ENCODE results near the gene PLD4.

The PLD4 gene

DNA sequence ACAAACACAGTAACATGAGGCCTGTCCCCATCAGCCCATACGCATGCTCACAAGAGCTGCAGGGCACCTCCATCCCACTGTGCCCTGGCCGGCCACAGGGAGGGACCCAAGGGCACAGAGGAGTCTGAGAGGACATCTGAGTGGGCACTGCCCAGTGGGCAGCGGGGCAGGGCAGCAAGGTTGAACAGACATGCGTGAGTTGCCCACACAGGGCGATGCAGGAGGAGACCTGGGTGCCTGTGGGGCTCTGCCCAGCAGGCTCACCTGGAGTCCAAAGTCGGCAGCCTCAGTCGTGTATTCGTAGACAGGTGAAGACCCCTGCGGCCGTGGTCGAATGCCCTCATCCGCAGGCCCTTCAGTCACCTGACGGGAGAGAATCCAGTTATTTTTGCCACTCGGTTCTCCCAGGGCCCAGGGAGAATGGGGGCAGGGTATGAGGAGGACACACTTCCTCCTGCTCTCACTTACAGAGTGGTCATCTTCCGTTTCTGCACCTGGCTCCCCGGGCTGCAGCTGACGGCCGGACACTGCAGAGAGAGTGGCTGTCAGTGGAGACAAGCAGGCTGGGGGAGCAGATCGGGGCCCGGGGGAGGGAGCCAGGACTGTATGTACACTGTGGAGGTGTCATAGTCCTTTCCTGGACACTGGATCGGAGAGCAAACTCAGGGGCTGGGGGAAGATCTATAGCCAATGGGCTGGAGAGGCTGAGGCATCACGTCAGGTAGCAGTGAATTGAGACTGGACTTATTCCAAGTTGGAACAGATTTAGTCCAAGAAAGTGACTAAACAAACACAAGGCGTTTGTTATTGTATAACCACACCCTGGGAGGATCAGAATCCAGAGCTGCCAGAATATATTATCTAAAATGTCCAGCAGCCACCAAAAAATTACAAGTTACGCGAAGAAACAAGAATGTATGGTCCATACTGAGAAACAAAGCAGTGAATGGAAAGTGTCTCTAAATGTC lies 32.8 kb downstream of the PLD4 start:
- DNase-seq, result no peak

DNA sequence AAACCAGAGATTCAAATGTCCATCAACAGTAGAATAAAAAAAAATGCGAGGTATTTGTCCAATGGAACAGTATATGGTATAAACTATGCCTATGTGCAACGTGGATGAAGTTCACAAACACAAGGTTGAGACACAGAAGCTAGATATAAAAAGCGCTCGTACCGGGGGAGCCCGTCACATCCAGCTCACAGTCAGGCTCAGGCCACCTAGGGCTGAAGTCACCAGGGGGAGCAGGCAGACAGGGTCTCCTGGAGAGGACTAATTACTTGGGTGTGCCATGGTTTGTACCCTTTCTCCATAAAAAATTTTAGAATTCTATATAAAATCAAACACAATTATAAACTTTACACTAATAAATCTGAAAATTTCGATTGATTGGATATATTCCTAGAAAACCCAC lies 39.9 kb downstream of the PLD4 start:
- DNase-seq, result no peak

DNA sequence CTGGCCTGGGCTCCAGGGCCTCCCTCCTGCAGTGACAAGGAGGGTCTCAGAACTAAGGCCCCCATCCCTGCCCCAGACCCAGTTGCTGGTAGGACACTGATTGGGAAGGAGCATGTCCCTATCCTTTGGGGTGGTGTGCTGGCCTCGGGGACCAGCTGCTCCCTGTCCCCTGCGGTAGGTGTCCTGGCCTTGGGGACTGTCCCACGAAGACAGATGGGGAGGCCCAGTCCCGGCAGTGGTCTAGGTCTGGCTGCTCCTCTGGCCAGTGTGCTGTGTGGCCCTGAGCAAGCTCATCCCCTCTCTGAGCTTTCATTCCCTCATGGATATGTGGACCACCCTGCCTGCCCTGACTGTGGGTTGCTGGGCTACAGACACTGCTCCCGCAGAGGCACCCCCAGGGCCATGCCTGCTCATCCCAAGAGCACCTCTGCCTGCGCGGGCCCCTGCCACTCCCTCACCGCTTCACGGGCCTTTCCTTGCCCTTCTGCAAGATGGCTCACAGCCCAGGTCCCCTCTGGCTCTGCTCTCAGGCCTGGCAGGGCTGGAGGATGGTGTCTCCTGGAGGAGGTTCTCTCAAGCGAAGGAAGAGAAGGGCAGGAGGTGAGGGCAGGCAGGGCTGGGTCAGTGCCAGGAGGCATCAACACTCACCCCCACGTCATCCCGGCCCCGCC lies 41.0 kb downstream of the PLD4 start:
- DNase-seq, result no peak

DNA sequence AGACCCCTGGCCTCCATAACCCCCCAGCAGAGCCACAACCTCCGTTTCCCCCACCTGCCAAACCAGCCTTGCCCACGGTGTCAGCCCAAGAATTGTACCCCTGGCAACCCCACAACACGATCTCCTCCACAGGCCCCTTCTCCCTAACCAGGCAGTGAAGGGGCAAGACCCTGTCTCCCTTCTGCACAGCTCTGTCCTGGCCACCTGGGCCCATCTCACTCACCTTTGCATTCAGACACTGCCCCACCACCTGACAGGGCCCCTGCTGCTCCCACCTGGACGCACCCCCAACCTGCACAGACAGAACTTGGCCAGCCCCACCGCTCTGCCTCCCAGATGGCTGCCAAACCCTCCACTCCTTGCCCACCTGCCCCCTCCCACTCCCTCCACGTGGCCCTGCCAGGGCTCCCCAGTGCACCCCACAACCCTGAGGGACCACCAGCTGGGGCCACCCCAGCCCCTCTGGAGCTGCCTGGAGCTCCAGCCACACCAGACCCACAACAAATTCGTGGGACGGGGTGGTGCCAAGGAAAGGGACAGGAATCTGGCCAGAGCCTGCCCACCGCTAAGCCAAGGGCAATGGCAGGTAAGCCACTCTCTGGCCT lies 41.7 kb downstream of the PLD4 start:
- DNase-seq, result no peak

DNA sequence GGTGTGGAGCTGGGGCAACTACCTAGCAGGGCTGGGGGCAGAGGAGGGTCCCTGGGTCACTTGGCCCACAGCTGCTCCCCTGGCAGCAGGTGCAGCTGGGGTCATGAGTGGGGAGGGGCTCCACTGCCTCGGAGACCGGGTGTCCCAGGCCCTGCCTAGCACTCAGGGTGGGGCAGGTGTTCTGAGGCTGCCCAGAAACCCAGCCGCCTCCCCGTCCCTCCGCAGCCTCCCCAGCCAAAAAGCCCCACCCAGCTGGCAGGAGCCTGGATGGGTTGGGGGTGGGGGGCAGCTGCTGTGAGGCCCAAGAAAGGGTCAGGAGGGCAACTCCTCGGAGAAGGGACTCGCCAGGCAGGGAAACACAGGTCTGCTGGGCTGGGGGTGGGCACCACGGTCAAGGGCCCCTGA lies 42.3 kb downstream of the PLD4 start:
- DNase-seq, result no peak

DNA sequence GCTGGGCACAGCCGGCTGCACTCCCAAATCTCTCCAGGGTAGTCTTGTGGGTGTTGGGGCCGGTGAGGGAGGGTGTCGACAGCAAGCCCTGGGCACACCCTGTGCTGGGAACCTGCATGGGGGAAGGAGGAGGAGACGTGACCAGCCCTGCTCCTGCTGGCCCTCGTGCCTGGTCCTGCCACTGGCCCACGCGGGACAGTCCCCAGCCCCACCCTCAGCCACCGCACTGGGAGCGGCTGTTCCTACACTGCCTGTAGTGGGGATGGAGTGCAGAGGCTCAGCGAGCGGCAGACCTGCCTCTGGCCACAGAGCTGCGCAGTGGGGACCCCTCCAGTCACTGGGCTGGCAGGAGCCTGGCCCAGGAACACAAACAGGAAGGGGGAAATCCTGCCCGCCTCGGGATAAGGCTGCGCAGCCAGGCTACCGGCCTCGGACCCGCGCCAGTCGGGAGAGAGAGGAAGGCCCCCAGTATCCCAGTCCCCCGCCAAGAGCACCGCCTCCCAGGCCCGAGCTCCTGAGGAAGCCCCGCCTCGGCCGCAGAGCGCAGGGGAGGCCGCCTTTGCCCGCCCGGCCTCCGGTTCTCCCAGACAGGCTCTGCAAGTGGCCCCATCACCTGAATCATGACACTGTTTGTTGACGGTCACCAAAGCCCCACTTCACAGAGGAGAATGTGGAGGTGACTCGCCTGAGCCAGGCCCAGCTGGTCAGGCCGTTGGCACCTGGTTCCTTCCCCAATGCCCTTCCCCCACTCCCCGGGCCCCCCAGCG lies 42.9 kb downstream of the PLD4 start:
- DNase-seq, result no peak

DNA sequence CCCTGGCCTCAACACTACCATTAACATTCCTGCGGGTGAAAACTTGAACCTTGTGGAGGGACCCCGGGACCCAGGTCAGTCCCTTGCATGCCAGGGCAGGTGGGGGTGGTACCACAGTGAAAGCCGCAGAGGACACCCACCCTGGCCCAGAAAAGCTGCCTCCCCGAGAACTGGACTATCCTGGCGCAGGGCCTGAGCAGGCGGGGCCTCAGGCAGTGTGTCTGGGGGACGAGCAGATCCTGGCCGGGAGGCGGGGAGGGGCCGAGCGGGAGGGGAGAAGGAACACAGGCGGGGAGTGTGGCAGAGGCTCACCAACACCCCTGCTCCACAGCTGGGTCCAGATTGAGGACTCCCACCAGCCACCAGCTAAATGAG lies 43.5 kb downstream of the PLD4 start:
- DNase-seq, result no peak

DNA sequence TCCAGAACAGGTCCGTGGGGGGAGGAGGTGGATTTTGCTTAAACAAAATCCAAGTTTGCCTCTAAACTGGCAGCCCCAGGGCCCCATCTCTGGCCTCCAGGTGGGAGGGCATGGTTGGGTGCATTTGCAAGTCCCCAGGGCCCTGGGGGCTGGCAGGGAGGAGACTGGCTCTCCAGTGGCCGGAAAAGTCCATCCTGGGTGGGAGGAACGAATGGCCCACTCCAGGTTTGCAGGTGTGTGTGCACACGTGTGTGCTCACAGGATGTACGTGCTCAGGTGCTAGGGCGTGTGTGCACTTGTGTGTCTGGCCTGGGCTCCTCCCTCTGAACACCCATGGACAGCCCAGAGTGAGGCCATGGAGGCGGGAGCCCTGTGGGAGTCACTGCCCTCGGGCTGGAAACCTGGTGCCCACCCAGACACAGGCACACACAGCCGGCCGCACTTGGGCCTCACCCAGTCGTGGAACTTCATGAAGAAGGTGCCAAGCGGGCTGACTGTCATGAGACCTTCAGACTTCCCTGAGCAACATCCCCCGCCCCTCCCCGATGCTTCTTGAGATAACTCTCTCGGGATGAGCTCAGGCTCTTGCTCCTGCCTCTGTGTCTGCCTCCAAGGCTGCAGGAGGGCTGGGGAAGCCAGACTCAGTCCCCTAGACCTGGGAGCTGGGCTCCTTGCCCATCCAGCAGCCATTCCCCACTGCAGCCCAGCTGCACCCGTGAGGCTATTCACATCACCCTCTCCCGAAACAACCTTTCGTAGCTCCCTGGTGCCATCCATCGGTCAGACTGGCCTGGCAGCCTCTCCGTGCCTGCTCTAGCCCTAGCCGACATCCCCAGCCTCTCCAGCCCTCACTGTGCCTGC lies 44.1 kb downstream of the PLD4 start:
- DNase-seq, result no peak

DNA sequence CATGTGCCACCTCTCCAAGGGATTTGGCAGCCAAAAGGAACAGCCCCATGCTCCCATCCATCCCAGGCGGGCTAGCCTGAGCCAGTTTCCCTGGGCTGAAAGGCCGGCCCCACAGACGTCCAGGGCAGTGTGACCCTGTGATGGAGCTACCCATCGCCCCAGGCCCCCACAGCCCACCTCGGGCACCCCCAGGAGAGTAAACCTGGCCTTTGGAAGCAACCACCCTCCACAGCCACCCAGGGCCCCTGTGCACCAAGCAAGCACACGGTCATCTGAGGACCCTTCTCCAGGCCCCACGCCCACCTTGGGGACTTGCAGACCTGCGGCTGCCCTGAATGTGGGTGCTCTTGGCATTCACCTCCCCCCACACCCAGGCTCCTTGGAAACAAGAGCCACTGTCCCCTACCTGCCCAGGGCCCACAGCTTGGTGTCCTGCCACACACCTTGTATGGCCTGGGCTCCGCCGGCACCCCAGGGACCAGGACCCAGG lies 45.1 kb downstream of the PLD4 start:
- DNase-seq, result no peak

DNA sequence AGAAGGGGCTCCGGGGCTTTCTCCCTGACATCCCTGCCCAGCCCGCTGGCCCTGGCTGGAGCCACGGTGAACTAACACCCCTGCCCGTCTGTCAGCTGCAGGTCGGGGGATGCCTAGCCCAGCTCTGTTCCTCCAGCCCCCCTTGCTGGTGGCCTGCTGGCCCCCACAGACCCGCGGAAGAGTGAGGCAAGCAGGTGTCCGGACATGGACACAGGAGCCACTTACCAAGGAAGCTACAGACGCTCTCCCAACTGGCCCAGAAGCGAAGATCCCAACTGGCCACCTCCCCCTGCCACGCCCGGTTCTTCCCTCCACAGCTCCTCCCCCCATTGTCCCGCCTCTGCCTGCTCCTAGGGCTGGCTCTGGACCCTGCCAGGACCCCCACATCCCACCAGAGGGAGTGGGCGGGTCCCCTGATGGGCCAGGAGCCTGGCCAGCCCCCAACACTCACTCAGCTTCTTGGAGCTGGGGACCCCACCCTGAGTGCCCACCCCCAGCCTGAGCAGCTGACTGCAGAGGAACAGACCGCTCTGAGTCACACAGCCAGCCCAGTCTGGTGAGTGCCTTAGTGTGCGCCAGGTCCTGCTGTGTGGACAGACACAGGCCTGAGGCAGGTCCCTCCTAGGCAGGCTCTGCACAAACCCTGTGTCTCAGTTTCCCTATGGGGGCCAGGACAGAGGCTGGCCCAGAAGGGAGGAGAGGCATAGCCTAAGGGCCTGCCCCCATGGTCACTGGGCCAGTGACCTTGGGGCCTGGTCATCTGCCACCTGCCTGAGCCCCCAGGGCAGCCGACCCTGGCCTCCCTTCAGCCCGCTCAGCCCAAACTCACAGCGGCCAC lies 45.8 kb downstream of the PLD4 start:
- DNase-seq, result no peak

DNA sequence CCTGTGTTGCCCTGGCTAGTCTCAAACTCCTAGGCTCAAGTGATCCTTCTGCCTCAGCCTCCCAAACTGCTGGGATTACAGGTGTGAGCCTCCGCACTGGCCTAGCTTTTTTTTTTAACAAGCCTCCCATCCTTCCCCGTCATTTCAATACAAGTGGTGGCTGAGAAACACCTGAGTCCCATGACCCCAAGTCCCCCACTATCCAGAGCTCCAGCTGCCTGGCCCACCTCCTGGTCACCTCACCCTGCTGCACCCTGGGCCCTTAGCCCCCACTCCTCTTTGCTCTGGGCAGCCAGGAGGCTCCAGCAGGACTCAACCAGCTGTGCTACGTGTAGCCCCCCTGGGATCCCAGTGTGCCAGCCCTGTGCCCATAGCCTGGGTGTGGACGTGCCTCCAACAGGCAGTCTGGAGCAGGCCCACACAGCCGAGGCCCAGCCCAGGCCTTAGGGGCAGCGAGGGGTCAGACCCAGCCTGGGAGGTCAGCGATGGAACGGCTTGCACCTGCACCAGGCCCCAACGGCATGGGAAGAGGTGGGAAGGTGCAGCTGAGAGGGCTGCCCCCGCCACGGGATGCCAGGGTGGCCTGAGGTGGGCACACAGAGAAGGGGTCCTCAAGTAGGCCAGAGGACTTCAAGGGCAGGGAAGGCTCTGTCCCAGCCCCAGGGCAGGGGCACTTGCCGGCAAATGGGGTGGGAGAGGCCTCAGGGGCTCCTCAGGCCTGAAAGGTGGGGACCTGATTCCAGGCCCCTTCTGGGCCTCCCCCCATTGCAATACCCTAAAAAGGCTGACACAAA lies 47.0 kb downstream of the PLD4 start:
- no peak for DNase-seq

DNA sequence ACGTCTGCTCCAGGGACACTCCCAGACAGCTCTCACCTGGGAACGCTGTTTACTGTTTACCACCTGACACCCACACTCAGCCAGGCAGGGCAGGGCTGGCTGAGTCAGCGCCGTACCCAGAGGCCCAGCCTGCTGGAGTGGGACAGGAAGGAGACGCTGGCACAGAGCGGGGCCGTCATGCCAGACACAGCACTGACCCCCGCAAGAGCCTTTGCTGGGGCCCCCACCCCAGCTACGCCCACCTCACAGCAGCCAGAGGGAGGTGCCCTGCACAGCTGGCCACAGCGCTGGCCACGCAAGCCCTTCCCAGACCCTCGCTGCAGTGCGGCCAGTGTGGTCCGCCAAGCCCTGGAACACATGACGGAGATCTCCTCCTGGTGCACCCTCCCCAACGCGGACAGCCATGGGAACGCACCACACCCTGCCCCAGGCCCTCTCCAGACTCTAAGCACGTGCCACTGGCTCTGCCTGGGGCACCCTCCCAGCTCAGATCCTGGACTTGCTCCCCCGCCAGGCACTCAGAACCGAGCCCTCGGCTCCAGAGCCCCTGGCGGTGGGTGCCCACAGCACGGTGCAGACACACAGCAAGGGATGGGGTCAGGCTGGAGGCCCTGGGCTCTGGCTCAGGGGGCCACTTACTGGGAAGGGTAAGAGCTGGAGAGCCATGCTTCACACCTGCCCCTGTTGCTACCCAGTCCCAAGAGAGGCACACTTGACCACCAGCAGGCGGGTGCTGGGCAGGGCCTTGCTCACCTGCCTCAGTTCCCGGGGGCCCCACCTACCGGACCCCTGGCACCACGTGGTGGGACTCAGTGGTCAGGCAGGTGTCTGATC lies 47.8 kb downstream of the PLD4 start:
- no peak for DNase-seq

DNA sequence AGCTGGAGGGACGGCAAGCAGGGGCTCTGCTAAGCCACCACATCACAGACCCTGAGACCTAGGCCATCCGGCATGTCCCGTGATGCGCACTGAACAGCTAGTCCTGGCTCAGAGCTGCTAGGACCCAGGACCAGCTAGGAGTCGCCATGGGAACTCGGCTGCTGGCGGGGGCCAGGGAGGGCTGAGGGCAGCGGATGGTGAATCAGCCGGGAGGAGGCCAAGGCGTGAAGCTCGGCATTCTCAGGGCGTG lies 48.4 kb downstream of the PLD4 start:
- DNase-seq, result no peak

DNA sequence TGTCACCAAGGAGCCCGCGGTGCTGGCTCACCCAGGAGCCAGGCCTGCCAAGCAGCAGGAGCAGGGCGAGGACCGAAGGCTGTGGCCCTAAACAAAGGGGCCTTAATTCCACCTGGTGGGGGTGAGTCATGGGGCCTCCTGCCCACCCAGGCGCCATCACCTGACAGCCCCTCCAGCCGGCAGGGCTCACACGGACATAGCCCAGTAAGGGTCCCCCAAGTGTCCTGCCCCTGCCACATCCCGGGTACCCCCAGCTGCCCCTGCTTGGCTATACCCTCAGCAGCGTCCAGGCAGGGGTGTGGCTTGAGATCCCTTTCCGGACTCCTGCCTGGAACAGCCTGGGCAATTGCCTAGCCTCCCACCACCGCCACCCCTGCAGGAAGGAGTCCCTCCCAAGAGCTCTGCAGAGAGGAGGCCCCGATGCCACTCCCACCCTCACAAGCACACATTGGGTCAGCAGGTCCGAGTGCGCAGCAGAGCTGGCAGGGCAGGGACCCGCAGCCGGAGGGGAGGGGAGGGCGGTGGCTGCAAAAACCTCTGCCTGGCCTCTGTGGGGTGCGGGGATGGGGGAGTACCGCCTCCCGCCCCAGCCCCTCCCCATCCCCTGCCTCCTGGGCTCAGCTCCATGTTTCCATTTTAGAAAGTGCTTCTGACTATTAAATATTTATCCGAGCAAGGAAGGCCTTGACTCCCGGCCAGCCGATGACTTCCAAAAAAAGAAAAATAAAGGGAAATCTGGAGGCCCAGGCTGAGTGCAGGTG lies 48.9 kb downstream of the PLD4 start:
- no peak for DNase-seq

DNA sequence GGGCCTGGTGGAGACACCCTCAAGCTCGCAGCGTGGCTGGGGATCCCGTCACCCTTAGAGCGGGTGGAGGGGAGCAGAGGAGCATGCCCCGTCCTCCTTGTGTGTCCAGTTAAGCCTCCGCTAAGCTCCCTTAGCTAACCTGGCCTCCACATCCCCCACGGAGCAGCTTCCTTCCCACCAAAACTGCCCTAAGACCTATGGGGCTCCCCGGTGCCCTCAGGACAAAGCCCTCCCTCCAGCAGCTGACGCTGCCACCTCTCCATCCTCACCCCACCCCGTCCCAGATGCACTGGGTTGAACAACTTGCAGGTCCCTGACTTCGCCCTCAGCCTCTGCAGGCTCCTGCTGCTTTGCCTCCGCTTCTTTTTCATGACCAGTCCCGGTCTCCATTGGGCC lies 49.5 kb downstream of the PLD4 start:
- DNase-seq, result no peak

DNA sequence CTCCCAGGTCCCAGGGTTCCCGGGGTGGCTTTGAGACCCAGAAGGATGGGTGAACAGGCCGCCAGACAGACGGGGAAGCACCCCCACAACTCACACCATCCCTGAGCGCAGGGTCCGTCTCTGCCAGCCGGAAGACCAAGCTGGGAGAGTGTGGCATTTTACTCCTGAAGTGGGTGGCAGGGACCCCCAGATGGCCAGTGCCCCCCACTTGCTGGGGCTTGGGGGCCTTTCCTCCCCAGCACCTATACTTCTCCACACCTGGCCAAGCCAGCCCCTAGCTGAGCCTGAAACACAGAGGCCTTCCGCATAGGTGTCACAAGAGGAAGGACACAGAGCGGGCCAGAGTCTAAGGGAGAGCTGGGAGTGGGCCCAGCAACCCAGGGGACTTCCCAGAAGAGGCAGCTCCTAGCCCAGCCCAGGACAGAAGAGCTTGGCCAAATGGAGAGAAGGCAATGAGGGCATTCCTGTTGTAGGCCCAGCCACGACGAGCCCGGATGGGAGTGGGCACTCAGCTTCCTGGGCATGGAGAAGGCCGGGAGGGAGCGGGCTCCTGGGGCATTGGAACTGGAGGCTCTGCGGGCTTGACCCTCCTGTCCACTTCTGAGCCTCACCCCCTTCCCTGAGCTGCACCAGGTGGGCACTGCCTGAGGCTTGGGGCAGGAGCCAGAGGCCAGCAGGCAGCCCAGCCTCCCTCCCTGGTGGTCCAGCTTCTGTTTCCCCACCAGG lies 50.1 kb downstream of the PLD4 start:
- no peak for DNase-seq

DNA sequence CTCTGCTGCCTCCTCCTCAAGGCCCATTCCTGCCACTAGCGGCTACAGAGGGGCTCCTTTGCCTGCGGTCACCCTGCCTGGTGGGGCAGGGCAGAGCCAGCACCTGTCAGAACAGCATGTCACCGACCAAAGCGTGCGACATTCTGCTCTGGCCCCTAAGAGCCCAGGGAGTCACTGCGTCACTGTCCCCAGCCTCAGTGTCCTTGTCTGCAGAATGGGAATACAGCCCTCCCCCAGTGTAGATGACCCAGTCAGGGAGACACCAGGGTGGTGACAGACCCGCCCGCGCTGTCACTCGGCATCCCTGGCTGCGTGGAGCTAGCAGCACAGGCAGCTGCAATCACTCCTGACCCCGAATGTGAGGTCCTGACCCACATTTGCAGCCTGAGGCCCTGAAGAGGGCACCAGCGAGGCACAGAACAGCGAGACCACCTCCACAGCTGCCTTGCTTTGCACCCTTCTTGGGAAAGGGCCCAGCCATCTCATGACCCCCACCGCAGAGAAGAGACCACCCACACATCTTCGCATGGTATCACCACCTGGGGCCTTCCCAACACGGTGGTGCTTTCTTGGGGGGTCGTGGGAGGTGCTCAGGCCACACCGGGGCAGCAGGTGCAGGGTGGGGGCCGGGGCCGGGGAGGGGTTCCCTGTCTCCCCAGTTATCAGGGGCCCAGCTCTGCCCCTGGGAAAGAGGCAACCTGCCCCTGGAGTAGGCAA lies 51.0 kb downstream of the PLD4 start:
- no peak for DNase-seq
